ENCODE measurements around the gene HDAC10.

The HDAC10 gene, protein sequence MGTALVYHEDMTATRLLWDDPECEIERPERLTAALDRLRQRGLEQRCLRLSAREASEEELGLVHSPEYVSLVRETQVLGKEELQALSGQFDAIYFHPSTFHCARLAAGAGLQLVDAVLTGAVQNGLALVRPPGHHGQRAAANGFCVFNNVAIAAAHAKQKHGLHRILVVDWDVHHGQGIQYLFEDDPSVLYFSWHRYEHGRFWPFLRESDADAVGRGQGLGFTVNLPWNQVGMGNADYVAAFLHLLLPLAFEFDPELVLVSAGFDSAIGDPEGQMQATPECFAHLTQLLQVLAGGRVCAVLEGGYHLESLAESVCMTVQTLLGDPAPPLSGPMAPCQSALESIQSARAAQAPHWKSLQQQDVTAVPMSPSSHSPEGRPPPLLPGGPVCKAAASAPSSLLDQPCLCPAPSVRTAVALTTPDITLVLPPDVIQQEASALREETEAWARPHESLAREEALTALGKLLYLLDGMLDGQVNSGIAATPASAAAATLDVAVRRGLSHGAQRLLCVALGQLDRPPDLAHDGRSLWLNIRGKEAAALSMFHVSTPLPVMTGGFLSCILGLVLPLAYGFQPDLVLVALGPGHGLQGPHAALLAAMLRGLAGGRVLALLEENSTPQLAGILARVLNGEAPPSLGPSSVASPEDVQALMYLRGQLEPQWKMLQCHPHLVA

DNA sequence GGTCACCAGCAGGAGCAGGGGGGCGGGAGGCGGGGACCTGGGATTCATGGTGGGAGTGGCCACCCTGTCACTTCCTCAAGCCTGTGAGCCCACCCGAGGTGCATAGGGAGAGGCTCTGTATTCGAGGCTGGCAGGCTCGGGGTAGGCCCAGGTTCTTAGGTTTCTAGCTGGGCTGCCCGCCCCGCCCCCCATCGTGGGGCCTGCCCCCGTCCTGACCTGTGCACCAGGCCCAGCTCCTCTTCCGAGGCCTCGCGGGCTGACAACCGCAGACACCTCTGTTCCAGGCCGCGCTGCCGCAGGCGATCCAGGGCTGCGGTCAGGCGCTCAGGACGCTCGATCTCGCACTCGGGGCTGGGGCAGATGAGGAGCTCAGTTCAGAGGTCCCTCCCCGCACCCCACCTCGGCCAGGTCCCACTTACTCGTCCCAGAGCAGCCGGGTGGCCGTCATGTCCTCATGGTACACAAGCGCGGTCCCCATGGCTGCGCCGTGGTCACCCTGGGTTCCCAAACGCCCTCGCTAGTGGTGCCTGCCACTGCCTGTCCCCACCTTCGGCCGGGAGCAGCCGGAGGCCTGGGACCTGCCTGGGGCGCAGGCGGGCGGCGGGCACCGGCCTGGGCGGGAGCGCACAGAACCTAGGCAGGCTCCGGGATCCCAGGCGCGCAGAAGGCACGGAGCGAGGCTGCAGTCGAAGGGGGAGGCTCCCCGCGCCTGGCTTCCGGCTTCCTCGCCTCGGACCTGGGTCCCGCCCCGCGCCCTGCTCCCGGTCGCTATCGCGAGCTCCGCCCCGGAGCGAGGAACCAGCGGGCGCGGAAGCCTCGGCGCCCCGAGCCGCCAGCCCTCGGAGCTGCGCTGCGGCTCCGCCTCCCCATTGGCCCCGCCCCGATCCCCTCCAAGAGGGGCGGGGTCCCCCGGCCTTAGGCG, at the start of gene HDAC10:
TSS of gene HDAC10 (minus strand) at position 711 of the 922 bp plus-strand sequence. CDS start at position 478, 233 bp downstream.
- peak; percentile 57 for DNase-seq

DNA sequence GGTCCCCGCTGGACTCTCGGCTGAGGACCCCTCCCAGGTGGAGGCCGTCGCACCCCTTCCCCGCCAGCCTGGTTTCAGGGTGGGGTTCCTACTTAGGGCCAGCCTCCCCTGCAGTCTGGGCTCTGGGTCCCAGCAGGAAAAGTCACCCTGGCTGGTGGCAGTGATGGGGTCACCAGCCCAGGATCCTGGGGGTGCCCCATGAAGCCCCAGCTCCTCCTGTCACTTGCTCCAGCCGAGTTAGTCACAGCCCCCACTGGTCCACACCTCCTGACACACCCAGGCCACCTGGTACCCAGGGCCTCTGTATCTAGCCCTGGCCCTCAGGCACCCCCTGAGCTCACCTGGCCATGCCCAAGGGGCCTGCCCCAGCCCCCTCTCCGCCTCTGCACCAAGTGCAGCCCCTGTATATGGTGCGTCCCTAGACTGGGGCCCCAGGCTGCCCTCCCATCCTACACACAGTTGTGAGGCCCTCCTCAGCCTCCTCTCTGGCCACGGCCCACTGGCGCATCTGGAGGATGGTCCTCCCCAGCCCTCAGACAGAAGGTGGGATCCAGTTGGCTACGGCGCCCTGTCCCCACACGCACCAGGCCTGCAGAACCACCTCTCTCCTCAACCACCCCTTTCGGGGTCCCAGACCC, 49.7 kb upstream of the HDAC10 start:
- DNase-seq = no peak

DNA sequence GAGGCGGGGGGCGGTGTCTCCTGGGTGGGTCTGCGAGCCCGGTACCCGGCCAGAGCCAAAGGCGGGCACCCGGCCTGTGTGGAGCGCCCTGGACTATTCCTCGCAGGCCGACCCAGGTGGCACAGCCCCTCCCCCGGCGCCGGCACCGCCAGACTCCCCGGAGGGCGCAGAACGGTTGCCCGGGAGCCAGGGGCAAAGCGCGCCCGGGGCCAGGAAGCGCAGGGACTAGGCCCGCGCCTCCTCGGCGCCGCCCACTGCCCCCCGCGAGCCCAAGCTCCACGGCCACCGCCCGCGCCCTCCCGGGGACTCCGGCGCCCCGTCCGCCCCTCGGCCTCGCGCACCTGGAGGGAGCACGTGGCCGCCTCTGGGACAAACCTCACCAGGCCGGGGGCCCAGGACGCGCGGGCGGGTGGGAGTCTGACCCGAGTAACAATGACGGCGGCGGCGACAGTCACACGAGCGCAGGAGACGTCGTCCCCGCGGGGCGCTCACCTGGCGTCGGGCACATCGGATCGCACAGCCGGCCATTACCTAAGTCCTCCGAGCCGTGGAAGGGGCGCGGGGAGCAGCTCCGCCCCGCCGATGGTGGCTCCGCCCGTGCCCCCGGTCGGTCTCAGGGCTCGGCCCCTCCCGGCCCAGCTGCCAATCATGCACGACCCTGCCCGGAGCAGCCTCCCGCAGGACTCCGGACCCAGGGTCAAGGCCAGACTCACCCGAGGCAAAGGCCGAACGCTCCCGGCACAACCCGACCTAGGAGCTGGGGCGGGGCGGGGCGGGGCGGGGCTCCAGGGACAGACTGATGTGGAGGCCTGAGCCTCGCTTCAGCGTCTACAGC, 48.9 kb upstream of the HDAC10 start:
- DNase-seq = no peak

DNA sequence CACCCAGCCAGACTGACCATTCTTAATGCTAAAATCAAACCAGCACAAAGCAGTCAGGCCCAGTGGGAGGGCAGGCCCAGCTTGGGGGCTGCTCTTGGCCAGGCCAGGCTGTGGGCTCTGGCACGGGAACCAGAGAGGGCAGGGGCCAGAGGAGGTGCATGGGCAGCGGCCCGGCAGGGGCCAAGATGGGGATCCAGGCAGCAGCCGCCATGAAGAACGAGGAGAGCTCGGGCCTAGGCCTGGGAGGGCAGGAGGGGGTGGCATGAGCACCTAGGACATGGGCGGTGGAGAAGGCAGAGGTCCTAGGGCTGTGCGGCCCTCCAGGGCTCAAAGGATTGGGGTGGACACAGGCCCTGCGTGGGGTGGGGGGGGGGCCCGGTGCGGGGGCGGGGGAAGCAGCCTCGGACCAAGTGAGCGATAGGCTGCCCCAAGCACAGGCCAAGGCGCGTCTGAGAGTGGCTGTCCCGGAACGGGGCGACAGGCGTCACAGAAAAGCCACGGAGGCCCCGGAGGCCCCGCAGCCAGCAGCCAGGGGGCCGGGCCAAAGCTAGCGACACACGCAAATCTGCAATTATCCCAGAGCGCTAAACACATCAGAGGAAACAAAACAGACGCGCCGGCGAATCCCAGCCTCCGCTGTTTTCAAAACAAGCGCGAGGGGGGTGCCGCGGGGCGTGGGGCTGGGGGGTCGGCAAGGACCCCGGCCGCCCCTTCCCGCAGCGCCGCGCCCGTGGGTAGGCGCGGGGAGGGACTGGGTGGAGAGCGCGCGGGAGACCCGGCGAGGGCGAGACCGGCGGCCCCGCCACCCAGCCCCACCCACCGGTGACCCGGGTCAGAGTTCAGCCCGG, 48.1 kb upstream of the HDAC10 start:
- DNase-seq = no peak

DNA sequence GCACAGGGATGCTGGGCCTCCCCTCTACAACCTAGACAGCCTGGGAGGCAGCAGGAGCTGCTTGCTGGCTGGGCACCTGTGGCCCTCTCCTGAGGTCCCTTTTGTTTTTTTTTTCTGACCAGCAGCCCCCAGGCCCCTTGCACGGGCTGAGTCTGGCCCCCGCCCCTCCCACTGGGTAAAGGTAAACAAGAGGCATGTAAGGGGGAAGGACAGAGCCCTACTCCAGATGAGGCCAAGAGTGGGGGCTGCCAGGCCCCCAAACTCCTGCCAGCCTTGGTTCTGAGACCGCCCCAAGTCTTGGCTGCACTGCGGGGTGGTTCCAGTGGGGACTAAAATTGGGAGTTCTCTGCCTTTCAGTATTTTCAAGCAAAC, 47.2 kb upstream of the HDAC10 start:
- no peak for DNase-seq

DNA sequence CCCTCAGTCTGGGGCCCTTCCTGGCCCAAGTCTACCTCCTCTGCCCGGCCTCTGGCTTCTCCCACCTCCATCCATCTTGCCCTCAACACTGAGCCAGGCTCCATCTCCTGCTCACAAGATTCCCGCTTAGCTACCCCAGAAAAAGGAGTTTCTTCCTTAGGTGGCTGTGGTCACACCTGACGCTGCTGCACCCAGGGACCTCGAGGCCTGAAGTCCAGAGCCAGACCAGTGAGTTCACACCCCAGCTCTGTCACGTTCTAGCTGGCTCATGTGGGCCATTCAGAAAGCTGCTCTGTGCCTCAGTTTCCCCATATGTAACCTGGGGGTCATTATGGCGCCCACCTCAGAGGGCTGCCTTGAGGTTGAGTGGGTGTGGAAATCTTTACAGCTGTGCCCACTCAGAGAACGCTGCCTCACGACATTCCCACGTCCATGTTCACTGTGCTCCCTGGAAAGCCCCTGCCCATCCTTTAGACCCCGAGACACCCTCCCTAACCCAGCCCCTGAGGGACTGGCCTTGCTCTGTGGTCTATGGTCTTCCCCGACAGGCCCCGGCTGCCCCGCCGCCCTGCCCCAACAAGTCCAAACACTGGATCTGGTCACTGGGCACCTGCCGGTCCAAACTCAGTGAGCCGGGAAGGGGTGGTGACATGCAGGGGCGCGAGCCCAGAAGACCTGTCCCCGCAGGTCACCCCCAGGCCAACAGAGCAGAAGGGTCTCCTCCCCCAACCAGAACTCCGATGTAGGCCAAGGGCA, 46.6 kb upstream of the HDAC10 start:
- no peak for DNase-seq

DNA sequence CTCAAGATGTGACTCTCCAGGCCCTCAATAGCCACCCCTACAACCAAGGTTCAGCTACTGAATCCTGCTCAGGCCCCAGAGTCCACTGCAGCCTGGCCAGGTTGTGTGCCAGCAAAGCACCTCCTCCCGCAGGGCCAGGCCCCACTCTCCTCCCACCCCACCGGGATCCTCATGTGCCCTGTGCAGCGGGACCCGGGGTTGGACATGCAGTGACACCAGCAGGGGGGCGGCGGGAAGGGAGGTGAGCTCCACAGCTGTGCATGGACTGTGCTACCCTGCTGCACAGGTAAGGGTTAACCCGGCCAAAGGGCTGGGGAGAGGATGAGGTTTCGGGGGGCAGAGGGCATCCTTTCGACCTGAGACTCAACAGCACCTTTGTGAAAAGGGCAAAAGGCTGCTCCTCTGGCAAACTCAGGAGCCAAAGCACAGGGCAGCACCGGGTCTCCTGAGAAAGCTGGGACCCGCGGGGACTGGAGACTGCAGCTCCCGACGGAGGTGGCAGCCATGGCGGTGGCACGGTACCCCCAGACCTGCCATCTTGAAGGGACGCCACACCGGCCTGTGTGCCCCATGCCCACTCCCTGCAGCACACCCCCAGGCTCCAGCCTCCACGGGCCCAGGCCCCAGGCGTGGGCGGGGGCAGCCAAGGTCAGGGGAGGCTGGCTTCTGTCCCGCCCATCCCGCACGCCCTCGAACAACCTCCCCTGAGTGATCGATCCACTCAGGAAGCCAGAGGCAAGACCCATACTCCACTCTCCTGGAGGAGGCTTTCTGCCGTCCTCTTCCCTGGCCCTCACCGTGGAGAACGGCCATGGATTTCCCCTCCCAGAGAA, 45.8 kb upstream of the HDAC10 start:
- DNase-seq = no peak

DNA sequence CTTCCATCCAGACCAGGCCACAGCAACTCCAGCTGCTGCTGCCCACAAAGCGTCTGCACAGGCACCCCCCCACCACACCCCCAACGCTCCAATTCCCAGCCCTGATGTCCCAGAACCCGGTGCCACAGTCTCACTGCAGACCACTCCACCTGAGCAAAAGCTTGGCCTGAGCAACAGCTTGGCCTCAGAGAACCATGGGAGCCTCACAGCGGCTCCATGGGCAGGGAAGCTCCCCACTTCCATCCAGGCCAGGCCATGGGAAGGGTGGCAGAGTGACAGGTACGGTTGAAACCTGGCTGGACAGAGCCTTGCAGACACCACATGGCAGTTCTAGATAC, 43.2 kb upstream of the HDAC10 start:
- DNase-seq = no peak

DNA sequence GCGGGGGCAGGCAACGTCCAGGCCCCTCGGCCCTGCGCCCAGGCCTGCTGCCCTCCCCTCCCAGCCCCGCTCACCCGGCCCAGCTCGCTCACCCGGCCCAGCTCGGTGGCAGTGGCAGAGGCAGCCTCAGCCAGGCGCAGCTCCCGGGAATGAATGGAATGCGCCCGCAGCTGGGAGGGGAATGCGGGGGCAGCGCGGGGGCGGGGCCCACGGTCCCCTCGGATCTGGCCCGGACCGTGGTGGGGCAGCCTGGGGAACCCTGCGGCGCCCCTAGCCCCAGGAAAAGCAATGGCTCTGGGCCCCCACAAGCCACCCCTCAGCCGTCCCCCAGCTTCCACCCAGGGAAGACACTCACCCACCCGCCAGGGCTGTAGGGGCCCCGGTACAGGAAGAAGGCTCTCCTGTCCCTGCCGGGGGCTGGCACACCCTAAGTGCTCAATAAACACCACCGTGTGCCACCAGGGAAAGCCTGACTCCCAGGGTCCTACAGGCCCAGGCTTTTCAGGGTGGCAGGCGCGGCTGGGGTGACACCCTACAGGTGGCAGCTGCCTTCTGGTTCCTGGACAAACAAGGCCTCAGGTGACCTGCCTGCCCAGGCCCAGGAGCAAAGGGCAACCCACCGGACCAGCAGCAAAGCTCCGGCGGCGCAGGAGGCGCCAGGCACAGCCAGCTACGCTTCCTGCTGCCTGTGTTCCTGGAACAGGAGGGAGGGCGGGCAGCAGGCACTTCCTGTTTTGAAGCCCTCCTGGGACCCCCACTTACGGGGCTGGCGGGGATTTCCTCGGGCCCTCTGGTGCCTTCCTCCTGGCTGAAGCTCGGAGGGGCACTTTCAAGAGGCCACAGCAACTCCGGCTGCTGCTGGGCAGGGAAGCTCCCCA, 42.6 kb upstream of the HDAC10 start:
- peak; percentile 46 for DNase-seq

DNA sequence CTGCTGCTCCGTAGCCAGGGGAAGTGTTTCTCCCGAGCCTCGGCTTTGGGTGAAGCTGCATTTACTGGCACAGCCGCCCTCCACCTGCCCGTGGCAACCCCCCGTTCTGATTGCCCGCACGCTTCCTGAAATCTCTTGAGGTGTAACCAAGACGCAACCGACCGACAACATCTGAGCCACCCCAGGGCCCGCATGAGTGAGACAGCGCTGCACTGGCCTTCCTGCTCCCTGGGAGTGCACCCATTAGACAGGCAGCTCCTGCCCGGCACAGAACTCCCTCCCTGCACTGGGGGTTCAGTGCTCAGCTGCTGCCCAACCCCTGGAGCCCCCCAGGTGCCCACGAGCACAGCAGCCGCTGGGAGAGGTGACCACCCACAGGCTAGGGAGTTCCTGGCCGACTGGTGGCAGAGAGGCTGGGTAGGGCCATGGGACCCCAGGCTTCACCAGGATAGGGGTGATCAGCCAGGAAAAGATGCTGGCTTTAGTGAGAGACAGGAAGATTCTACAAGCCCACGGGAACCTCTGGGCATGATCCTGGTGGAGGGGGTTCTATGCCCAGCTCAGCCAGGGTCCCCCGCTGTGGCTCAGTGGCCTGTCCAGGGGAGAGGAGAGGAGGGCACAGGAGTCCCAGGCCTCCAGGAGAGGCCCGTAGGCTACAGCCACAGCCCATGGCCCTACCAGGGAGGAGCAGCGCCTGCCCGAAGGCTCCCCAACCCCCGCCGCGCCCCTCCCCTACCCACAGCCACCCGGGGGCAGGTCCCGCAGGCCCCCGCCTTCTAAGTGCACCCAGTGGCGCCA, 41.8 kb upstream of the HDAC10 start:
- peak; percentile 13 for DNase-seq

DNA sequence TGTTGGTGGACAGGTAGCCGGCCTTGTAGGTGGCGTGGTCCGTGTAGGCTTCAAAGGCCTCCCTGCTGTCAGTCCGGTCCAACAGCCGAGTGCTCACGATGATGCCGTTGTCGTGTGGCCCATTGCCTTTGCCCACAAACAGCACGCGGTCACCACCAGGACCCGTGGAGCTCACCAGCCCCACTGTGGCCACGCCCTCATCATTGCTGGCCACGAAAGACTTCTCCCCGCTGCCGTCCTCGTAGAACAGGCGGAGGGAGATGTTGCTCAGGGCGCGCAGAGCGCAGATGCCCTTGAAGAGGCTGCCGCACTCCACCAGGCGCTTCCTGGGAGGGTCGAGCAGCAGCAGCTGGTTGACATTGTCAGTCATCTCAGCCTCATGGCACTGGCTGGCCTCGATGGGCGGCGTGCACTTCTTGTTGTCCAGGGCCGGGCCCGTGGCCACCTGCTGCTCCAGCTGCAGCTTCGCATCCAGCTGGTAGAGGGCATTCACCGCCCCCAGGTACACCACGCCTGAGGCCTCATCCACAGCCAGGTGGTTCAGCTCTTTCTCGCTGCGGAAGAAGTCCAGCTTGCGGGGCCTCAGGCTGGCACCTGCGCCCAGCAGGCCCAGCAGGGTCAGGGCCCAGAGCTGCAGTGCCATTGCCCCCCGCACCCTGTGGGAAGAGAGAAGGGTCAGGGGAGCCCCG, 39.0 kb upstream of the HDAC10 start:
- DNase-seq = no peak

DNA sequence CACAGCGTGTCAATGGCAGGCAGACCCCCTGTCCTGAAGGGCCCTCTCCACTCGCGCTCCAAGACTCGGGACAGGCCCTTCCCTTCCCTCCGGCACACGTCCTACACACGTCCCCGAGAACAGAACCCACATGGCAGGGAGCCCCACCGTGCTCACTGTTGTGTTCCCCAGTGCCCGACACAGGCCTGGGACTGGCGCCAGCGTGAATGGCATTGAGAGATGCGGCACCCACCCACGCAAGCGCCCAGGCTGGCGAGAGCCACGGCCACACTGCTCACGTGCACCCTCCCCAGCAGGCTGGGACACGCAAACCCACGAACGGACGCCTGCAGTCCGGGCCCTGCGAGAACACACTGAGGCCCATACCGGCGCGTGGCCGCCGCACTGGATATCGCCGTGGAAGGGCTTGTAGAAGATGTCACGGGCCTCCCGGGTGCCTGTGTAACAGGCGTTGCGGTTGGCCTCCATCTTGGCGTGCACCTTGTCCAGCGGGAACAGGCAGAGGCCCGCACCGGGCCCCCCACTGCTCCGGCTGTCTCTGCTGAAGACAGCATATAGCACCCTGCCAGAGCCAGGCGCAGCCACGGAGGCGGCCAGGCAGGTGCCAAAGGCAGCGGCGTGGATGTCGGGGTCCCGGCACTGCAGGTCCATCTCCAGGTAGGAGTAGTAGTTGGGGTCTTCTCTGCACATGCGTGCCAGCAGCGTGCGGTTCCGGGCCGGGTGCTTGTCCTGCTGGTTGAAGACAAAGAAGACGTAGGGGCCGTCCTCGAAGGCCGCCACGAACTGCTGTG, 38.3 kb upstream of the HDAC10 start:
- no peak for DNase-seq

DNA sequence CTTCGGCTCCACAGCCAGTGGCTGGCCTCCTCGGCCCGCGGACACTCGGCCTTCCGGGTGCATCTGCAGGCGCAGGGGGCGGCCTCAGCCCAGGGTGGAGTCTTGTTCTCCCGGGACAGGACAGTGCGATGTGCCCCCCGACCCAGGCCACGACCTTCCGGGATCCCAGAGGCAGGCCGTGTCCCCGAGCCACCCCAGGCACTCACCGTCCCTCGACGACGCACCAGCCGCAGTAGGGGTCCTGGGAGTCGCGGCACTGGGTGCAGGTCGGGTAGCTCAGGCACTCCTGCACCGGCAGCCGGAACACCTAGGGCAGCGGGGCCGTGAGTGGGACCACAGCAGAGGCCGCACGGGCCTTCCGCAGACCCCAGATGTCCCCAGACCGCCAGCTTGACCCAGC, 36.7 kb upstream of the HDAC10 start:
- DNase-seq = no peak

DNA sequence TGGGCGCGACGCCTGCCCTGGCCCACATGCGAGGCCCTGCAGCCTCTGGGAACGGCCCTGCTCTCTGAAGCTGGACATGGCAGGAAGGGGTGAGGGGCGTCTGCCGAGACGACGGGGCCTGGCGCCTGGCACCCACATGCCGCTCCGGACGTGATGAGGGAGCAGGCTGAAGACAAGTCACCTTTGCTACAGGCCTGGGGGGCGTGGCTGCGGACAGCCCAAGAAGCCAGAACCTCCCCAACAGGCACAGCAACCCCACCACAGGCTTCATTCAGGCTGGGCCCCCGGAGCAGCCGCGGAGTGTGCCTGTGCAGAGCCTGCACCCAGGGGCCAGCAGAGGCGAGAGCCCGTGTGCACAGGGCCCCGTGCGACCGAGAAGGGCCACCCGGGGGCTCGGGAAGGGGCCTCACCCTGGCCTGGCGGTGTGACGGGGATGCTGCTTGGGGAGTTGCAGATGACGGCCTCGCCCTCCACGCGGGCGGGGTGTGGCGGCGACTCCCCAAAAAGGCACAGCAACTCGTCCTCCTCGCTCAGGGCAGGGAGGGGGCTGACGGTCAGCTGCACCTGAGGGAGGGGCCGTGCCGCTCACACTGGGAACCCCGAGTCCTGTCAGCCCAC, 35.7 kb upstream of the HDAC10 start:
- no peak for DNase-seq

DNA sequence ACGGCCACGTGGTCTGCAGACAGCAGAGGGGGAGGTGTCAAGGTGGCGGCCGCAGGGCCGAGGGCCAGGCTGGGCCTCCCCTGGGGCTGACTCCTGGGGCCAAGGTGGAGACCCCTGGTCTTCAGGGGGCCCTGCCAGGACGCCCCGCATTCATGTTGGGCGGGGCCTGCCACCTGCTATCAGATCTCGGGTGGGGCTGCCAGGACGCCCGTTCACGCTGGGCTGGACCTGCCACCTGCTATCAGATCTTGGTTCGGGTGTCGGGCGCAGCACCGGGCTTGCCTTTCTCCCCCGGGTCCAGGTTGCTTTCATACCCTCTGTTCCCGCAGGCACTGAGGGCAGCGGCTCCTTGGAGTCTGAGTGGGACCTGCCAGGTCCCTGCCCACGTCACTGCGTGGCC, 35.2 kb upstream of the HDAC10 start:
- no peak for DNase-seq
